HCT116 (cell line): ENCODE results near the gene CCDC91. TPM values are rescaled to one million over a fixed set of nuclear protein-coding genes. Genes with fewer than 3 reads are reported as not detected.

ENCODE experiments used
- ATAC-seq: fragments of 200-7000 bp; cut with Tn5 transposase; 2 replicates; pipeline ENCODE4 v1.9.1; 2020; ENCODE audit warnings: mild to moderate bottlenecking, moderate library complexity
- BruUV-seq: library from RNA; stranded (reverse); fragments of 400-500 nt; replicated peaks from 2 replicates; lab custom pipeline; 2021; lab: Mats Ljungman, UMichigan
- CTCF ChIA-PET: fragments of 300-600 bp; sonication (Branson Sonifier 250); formaldehyde crosslinking; loops from one replicate; lab custom pipeline; 2021; ENCODE audit warnings: antibody characterized with exemption; lab: Charles Lee
- POLR2A ChIA-PET: fragments of 300-600, 350-600 bp; sonication (Branson Sonifier 250); formaldehyde crosslinking; loops from one replicate; lab custom pipeline; 2021; ENCODE audit warnings: antibody characterized with exemption; lab: Charles Lee
- RAD21 ChIA-PET, 2 experiments: fragments of 300-600 bp; sonication (Branson Sonifier 250); formaldehyde crosslinking; loops; one replicate each; lab custom pipeline; 2023; ENCODE audit warnings: low total read pairs in 2 of 2; ENCODE audit not compliant: uncharacterized antibody in 2 of 2, unreplicated experiment in 2 of 2, low non-redundant PET in 1 of 2; lab: Charles Lee
- DNase-seq: peaks from one replicate; pipeline ENCODE4 v3.0.0-alpha.2; 2010; ENCODE audit warnings: low read depth, low spot score
- H2AFZ ChIP-seq: fragments of 200-600 bp; shearing (Covaris generic), sonication (generic); 2 replicates; pipeline ENCODE4 v1.6.1; 2017; ENCODE audit warnings: low read depth, mixed run types, mixed read lengths, antibody characterized with exemption, low read length; ENCODE audit not compliant: poor library complexity, severe bottlenecking
- H3K27ac ChIP-seq: 2 replicates; pipeline ENCODE4 v1.5.1; 2012; ENCODE audit warnings: low read depth, low read length
- H3K27me3 ChIP-seq: fragments of 200-600 bp; sonication (generic); 2 replicates; pipeline ENCODE4 v1.6.1; 2016; ENCODE audit warnings: mixed run types, low read length, mixed read lengths; ENCODE audit not compliant: insufficient read depth
- H3K36me3 ChIP-seq, 2 experiments: fragments of 200-500 bp in 1 of 2; fragments of 200-600 bp in 1 of 2; sonication (Bioruptor generic) in 1 of 2; sonication (generic) in 1 of 2; 2 replicates each; pipeline versions ENCODE4 v1.5.1 to v1.6.1; 2014 to 2016; ENCODE audit warnings: low read length in 2 of 2, inconsistent platforms in 1 of 2, mixed read lengths in 1 of 2, mixed run types in 1 of 2; ENCODE audit not compliant: insufficient read depth in 2 of 2, control insufficient read depth in 1 of 2
- H3K4me1 ChIP-seq, 2 experiments: fragments of 200-600 bp in 1 of 2; sonication (generic) in 1 of 2; 2 replicates each; pipeline versions ENCODE4 v1.5.1 to v1.6.1; 2012 to 2017; ENCODE audit warnings: low read length in 2 of 2, inconsistent platforms in 1 of 2, mild to moderate bottlenecking in 1 of 2, mixed read lengths in 1 of 2, mixed run types in 1 of 2, moderate library complexity in 1 of 2; ENCODE audit not compliant: insufficient read depth in 2 of 2, control insufficient read depth in 1 of 2
- H3K4me2 ChIP-seq: fragments of 200-600 bp; sonication (generic); 2 replicates; pipeline ENCODE4 v1.6.1; 2017; ENCODE audit warnings: mixed run types, low read length, mixed read lengths
- H3K4me3 ChIP-seq, 2 experiments: fragments of 200-600 bp in 1 of 2; sonication (generic) in 1 of 2; replicated peaks in 1 of 2; 2 replicates each; pipeline ENCODE4 v1.5.1; 2011 to 2016; ENCODE audit warnings: low read length in 2 of 2, control low read depth in 1 of 2, low read depth in 1 of 2, mild to moderate bottlenecking in 1 of 2, mixed read lengths in 1 of 2, mixed run types in 1 of 2
- H3K79me2 ChIP-seq: fragments of 200-600 bp; sonication (generic); 2 replicates; pipeline ENCODE4 v1.6.1; 2017; ENCODE audit warnings: mild to moderate bottlenecking, mixed run types, low read length, moderate library complexity, mixed read lengths; ENCODE audit not compliant: insufficient read depth
- H3K9ac ChIP-seq: fragments of 200-600 bp; sonication (generic); 2 replicates; pipeline ENCODE4 v1.6.1; 2016; ENCODE audit warnings: low read length, mixed read lengths
- H3K9me2 ChIP-seq: fragments of 200-600 bp; sonication (generic), shearing (Covaris generic); 2 replicates; pipeline ENCODE4 v1.6.1; 2017; ENCODE audit warnings: mixed run types, mild to moderate bottlenecking, moderate library complexity; ENCODE audit not compliant: insufficient read depth
- H3K9me3 ChIP-seq, 2 experiments: fragments of 200-500 bp in 1 of 2; fragments of 200-600 bp in 1 of 2; sonication (Bioruptor generic) in 1 of 2; sonication (generic) in 1 of 2; 2 replicates each; pipeline ENCODE4 v1.6.1; 2014 to 2017; ENCODE audit warnings: low read length in 2 of 2, mixed read lengths in 2 of 2, inconsistent platforms in 1 of 2, low read depth in 1 of 2, mild to moderate bottlenecking in 1 of 2, mixed run types in 1 of 2, moderate library complexity in 1 of 2; ENCODE audit not compliant: control insufficient read depth in 1 of 2, insufficient read depth in 1 of 2
- H4K20me1 ChIP-seq: fragments of 200-600 bp; sonication (generic), shearing (Covaris generic); 2 replicates; pipeline ENCODE4 v1.6.1; 2017; ENCODE audit warnings: mixed run types, mild to moderate bottlenecking, moderate library complexity; ENCODE audit not compliant: insufficient read depth
- ATF3 ChIP-seq: IDR thresholded peaks from 2 replicates; pipeline ENCODE4 v1.6.1; 2012
- CEBPB ChIP-seq: IDR thresholded peaks from 2 replicates; pipeline ENCODE4 v1.6.1; 2012; ENCODE audit warnings: low read depth
- CTCF ChIP-seq, 3 experiments: fragments of 200-600 bp in 1 of 3; sonication (generic) in 1 of 3; IDR thresholded peaks in 2 of 3; conservative IDR thresholded peaks in 1 of 3; 2 replicates each; pipeline ENCODE4 v1.5.1; 2012 to 2017; ENCODE audit warnings: low read depth in 2 of 3, low read length in 2 of 3, antibody characterized with exemption in 1 of 3, borderline replicate concordance in 1 of 3, control low read depth in 1 of 3, mild to moderate bottlenecking in 1 of 3, mixed read lengths in 1 of 3, mixed run types in 1 of 3, moderate library complexity in 1 of 3; ENCODE audit not compliant: insufficient read depth in 1 of 3
- ELF1 ChIP-seq: IDR thresholded peaks from 2 replicates; pipeline ENCODE4 v1.6.1; 2012; ENCODE audit warnings: low read depth, borderline replicate concordance
- FOSL1 ChIP-seq: IDR thresholded peaks from 2 replicates; pipeline ENCODE4 v1.6.1; 2012; ENCODE audit warnings: low read depth
- MAX ChIP-seq: IDR thresholded peaks from 2 replicates; pipeline ENCODE4 v1.6.1; 2012
- POLR2A ChIP-seq: IDR thresholded peaks from 2 replicates; pipeline ENCODE4 v1.7.0; 2011; ENCODE audit warnings: borderline replicate concordance; ENCODE audit not compliant: insufficient read depth, insufficient read length; ENCODE audit errors: extremely low read depth
- SP1 ChIP-seq: IDR thresholded peaks from 2 replicates; pipeline ENCODE4 v1.6.1; 2012; ENCODE audit warnings: low read depth
- ZBTB33 ChIP-seq: IDR thresholded peaks from 2 replicates; pipeline ENCODE4 v1.6.1; 2011; ENCODE audit warnings: mild to moderate bottlenecking, low read length, moderate library complexity; ENCODE audit not compliant: insufficient replicate concordance; ENCODE audit errors: extremely low read depth
- ZNF274 ChIP-seq: fragments of 200-500 bp; sonication (Bioruptor generic); IDR thresholded peaks from 2 replicates; pipeline ENCODE4 v1.6.1; 2014; ENCODE audit warnings: mild to moderate bottlenecking, low read depth, low read length, inconsistent platforms
- intact Hi-C: fragments of 100-400 bp; cut with micrococcal nuclease; formaldehyde crosslinking; loops from 2 replicates; pipeline ENCODE4 v1.10.0; 2022
- total RNA-seq: library from RNA; stranded (reverse); gene quantifications from one replicate; pipeline ENCODE4 v1.2.1, GENCODE V29; 2021; ENCODE audit not compliant: unreplicated experiment

CCDC91 gene
- total RNA-seq, 1 experiment from 2014 or later = 18.1 TPM

- no peak for DNase-seq
- no peaks in the 10 kb centered on the region for H3K27me3 ChIP-seq
- ChIA-PET POLR2A (no interaction called here), CTCF (no interaction called here), RAD21 (no interaction called here)
- no peak overlapping the region for H3K4me2 ChIP-seq
- no TSS peak for BruUV-seq
- no peak overlapping the region for H3K9ac ChIP-seq
- H2AFZ ChIP-seq = no peak overlapping the region
- H3K9me2 ChIP-seq = no peaks in the 10 kb centered on the region; the same call in 1 of the 2 replicates
- intact Hi-C loops = no loop called here
- H3K4me3 ChIP-seq = no peak overlapping the region
- TF ChIP-seq FOSL1 = no peak
- no peak for TF ChIP-seq ELF1
- no peak for TF ChIP-seq CTCF (IDR thresholded peaks at IDR 0.05 in 2 of 3, conservative IDR thresholded peaks at IDR 0.05 in 1 of 3; ENCODE audit: borderline replicate concordance in 1 of 3, insufficient read depth in 1 of 3, low read depth in 2 of 3, low read length in 2 of 3)
- no peak for TF ChIP-seq ATF3
- no peaks in the 10 kb centered on the region for H3K36me3 ChIP-seq
- no peak overlapping the region for H3K27ac ChIP-seq
- H3K79me2 ChIP-seq = no peaks in the 10 kb centered on the region
- H4K20me1 ChIP-seq = no peaks in the 10 kb centered on the region
- no peak for ATAC-seq
- no peaks in the 10 kb centered on the region for H3K9me3 ChIP-seq
- H3K4me1 ChIP-seq = 0 out of 4 replicates have a peak, but pooled peaks cover 0 to 4% of the 10 kb centered on the region in 2 experiments
Observed at GRCh38 chr12:28535216-28535615, 345.0 kb downstream of the CCDC91 start.

GRCh38 chr12:28536088-28536487, 345.8 kb downstream of the CCDC91 start:
- ChIA-PET POLR2A (no interaction called here), RAD21 (no interaction called here), CTCF (no interaction called here)
- Histone ChIP-seq H2AFZ (no peak overlapping the region), H3K79me2 (no peaks in the 10 kb centered on the region), H3K4me2 (no peak overlapping the region), H3K9ac (no peak overlapping the region), H3K27me3 (no peaks in the 10 kb centered on the region), H3K4me3 (no peak overlapping the region), H3K9me3 (no peaks in the 10 kb centered on the region), H4K20me1 (no peaks in the 10 kb centered on the region), H3K4me1 (0 out of 4 replicates have a peak, but pooled peaks cover 0 to 4% of the 10 kb centered on the region in 2 experiments), H3K36me3 (no peaks in the 10 kb centered on the region), H3K9me2 (no peaks in the 10 kb centered on the region; the same call in 1 of the 2 replicates), H3K27ac (no peak overlapping the region)
- intact Hi-C loops = no loop called here
- DNase-seq (no peak), ATAC-seq (no peak)
- BruUV-seq = no TSS peak
- TF ChIP-seq ELF1 = no peak
- no peak for TF ChIP-seq CEBPB
- no peak for TF ChIP-seq ZNF274
- TF ChIP-seq MAX = no peak
- no peak for TF ChIP-seq POLR2A
- no peak for TF ChIP-seq ZBTB33
- no peak for TF ChIP-seq ATF3
- TF ChIP-seq CTCF (IDR thresholded peaks at IDR 0.05 in 2 of 3, conservative IDR thresholded peaks at IDR 0.05 in 1 of 3; ENCODE audit: borderline replicate concordance in 1 of 3, insufficient read depth in 1 of 3, low read depth in 2 of 3, low read length in 2 of 3) = no peak
- no peak for TF ChIP-seq SP1
